22Rv1 (cell line): ENCODE measurements around the gene SPATA31E1.
"Not testable (repeated sequence)": the region's sequence is repeated elsewhere in the genome, so short reads cannot be mapped to it uniquely, and the experiment has no call there.

Source experiments
- ZFX ChIP-seq: fragments of 450-650 bp; IDR thresholded peaks from 2 replicates; pipeline ENCODE4 v1.6.1; 2017; ENCODE audit warnings: antibody characterized with exemption, borderline replicate concordance
- TF ChIP-seq, protein P1 (sequence below): fragments of 450-650 bp; IDR thresholded peaks from 2 replicates; pipeline ENCODE4 v1.5.1; 2017; ENCODE audit warnings: mild to moderate bottlenecking

DNA sequence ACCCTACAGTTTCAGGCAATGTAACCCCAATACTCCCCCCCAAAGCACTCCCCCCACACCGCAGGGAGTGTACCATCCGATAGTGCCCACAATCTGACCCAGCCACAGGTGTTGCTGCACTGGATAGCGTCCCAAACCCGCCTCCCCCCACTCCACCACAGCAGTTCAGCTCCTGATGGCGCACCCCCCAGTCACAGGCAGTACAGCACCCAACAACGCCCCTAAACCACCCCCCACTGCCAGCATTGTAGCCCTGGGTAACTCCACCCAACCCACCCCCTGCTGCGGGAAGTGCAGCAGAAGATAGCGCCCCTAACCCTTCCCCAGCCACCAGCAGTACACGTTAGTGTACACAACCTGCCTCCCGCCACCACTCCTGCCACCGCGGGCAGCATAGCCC is 55.7 kb downstream of the SPATA31E1 start:
- TF ChIP-seq, protein P1, sequence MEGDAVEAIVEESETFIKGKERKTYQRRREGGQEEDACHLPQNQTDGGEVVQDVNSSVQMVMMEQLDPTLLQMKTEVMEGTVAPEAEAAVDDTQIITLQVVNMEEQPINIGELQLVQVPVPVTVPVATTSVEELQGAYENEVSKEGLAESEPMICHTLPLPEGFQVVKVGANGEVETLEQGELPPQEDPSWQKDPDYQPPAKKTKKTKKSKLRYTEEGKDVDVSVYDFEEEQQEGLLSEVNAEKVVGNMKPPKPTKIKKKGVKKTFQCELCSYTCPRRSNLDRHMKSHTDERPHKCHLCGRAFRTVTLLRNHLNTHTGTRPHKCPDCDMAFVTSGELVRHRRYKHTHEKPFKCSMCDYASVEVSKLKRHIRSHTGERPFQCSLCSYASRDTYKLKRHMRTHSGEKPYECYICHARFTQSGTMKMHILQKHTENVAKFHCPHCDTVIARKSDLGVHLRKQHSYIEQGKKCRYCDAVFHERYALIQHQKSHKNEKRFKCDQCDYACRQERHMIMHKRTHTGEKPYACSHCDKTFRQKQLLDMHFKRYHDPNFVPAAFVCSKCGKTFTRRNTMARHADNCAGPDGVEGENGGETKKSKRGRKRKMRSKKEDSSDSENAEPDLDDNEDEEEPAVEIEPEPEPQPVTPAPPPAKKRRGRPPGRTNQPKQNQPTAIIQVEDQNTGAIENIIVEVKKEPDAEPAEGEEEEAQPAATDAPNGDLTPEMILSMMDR, result not testable (repeated sequence)
- TF ChIP-seq ZFX, result not testable (repeated sequence)
